Fibroblast of lung (primary cell): ENCODE data around the gene SH3TC1. TPM values are rescaled to one million over a fixed set of nuclear protein-coding genes. Genes with fewer than 3 reads are reported as not detected.

ENCODE experiments used
- DNase-seq, 2 donors: peaks; one replicate each; pipeline versions ENCODE4 v3.0.0 to v3.0.0-alpha.2; 2010; ENCODE audit warnings: low read depth in 2 of 2
- H2AFZ ChIP-seq: 2 replicates; pipeline ENCODE4 v1.5.1; 2012; ENCODE audit warnings: low read length, control low read depth, inconsistent platforms
- H3K27ac ChIP-seq: 2 replicates; pipeline ENCODE4 v1.5.1; 2011; ENCODE audit warnings: low read length, control low read depth; ENCODE audit not compliant: insufficient read depth
- H3K27me3 ChIP-seq: 2 replicates; pipeline ENCODE4 v1.5.1; 2011; ENCODE audit warnings: mild to moderate bottlenecking, low read length; ENCODE audit not compliant: control insufficient read depth, insufficient read depth
- H3K36me3 ChIP-seq: 2 replicates; pipeline ENCODE4 v1.5.1; 2011; ENCODE audit warnings: low read length; ENCODE audit not compliant: control insufficient read depth, insufficient read depth
- H3K4me1 ChIP-seq: 2 replicates; pipeline ENCODE4 v1.5.1; 2011; ENCODE audit warnings: low read length; ENCODE audit not compliant: control insufficient read depth, insufficient read depth; ENCODE audit errors: extremely low read depth
- H3K4me2 ChIP-seq: 2 replicates; pipeline ENCODE4 v1.5.1; 2011; ENCODE audit warnings: low read length, control low read depth; ENCODE audit not compliant: insufficient read depth; ENCODE audit errors: extremely low read depth
- H3K4me3 ChIP-seq, 4 experiments: fragments of 200-600 bp in 1 of 4; sonication (generic) in 1 of 4; replicated peaks in 1 of 4; 2 replicates each; pipeline ENCODE4 v1.5.1; 2011 to 2016; ENCODE audit warnings: low read length in 4 of 4, low read depth in 3 of 4, mild to moderate bottlenecking in 3 of 4, control low read depth in 2 of 4, inconsistent platforms in 1 of 4, mixed read lengths in 1 of 4; ENCODE audit not compliant: insufficient read depth in 1 of 4; ENCODE audit errors: control extremely low read depth in 1 of 4
- H3K79me2 ChIP-seq: 2 replicates; pipeline ENCODE4 v1.5.1; 2012; ENCODE audit warnings: mild to moderate bottlenecking, low read length, inconsistent platforms; ENCODE audit not compliant: control insufficient read depth, insufficient read depth
- H3K9ac ChIP-seq: 2 replicates; pipeline ENCODE4 v1.5.1; 2011; ENCODE audit warnings: mild to moderate bottlenecking, low read length, control low read depth; ENCODE audit not compliant: insufficient read depth
- H3K9me3 ChIP-seq: 2 replicates; pipeline ENCODE4 v1.5.1; 2012; ENCODE audit warnings: low read depth, low read length; ENCODE audit not compliant: control insufficient read depth, insufficient read depth
- H4K20me1 ChIP-seq: 2 replicates; pipeline ENCODE4 v1.5.1; 2011; ENCODE audit warnings: low read length; ENCODE audit not compliant: control insufficient read depth, insufficient read depth; ENCODE audit errors: extremely low read depth
- CTCF ChIP-seq, 2 donors: IDR thresholded peaks in 1 of 2; conservative IDR thresholded peaks in 1 of 2; 1 replicate in 1 of 2; 2 replicates in 1 of 2; pipeline ENCODE4 v1.5.1; 2011 to 2012; ENCODE audit warnings: low read length in 2 of 2, control low read depth in 1 of 2, inconsistent platforms in 1 of 2, low read depth in 1 of 2, mild to moderate bottlenecking in 1 of 2
- EZH2 ChIP-seq: IDR thresholded peaks from 2 replicates; pipeline ENCODE4 v1.5.1; 2012; ENCODE audit warnings: low read length, control low read depth, mild to moderate bottlenecking; ENCODE audit errors: missing control alignments
- polyA plus RNA-seq, 2 donors: library from polyadenylated mRNA; depleted of rRNA in 1 of 2; stranded (reverse) in 1 of 2; unstranded in 1 of 2; fragments of >200 nt; gene quantifications; 2 replicates each; pipeline ENCODE4 v1.2.1, GENCODE V29; 2011 to 2012; ENCODE audit warnings: missing spikeins in 1 of 2
- total RNA-seq: library from RNA; depleted of rRNA; stranded (reverse); fragments of >200 nt; gene quantifications from 2 replicates; pipeline ENCODE4 v1.2.1, GENCODE V29; 2014

Gene SH3TC1
- total and polyA plus RNA-seq, 2 donors (not counting 1 experiment from before 2014, with no cell fraction given) = 3.3 to 11.6 TPM

- H2AFZ ChIP-seq = no peak overlapping the region
- DNase-seq = peak in 1 of 2 donors; percentile 55
- peaks cover 18% of the 10 kb centered on the region for H3K27me3 ChIP-seq
- no peak overlapping the region for H3K9ac ChIP-seq
- no peaks in the 10 kb centered on the region for H3K79me2 ChIP-seq
- no peaks in the 10 kb centered on the region for H3K9me3 ChIP-seq
- no peak overlapping the region for H3K4me2 ChIP-seq
- no peaks in the 10 kb centered on the region for H3K4me1 ChIP-seq
- H3K4me3 ChIP-seq = no peak overlapping the region
- no peak overlapping the region for H3K27ac ChIP-seq
- no peaks in the 10 kb centered on the region for H4K20me1 ChIP-seq
- H3K36me3 ChIP-seq = no peaks in the 10 kb centered on the region
- TF ChIP-seq EZH2 (no peak), CTCF (conservative IDR thresholded peaks at IDR 0.05 in 1 of 2, IDR thresholded peaks at IDR 0.05 in 1 of 2; ENCODE audit: low read depth in 1 of 2, low read length in 2 of 2) (peak; percentile 44 to 72)
These were observed 68.0 kb downstream of the SH3TC1 start for GRCh38 chr4:8267077-8267476.

GRCh38 chr4:8268211-8268610 lies 69.1 kb downstream of the SH3TC1 start:
- no peak for DNase-seq
- Histone ChIP-seq H3K4me1 (no peaks in the 10 kb centered on the region), H4K20me1 (no peaks in the 10 kb centered on the region), H3K36me3 (no peaks in the 10 kb centered on the region), H3K4me3 (no peak overlapping the region), H2AFZ (no peak overlapping the region), H3K27me3 (peaks cover 20% of the 10 kb centered on the region), H3K4me2 (no peak overlapping the region), H3K27ac (no peak overlapping the region), H3K9ac (no peak overlapping the region), H3K79me2 (no peaks in the 10 kb centered on the region), H3K9me3 (no peaks in the 10 kb centered on the region)
- TF ChIP-seq CTCF (conservative IDR thresholded peaks at IDR 0.05 in 1 of 2, IDR thresholded peaks at IDR 0.05 in 1 of 2; ENCODE audit: low read depth in 1 of 2, low read length in 2 of 2) (no peak), EZH2 (no peak)

- Histone ChIP-seq H3K27ac (no peak overlapping the region), H3K9ac (no peak overlapping the region), H3K27me3 (peaks cover 20% of the 10 kb centered on the region), H3K4me3 (no peak overlapping the region), H3K4me1 (no peaks in the 10 kb centered on the region), H4K20me1 (no peaks in the 10 kb centered on the region), H2AFZ (no peak overlapping the region), H3K79me2 (no peaks in the 10 kb centered on the region), H3K9me3 (no peaks in the 10 kb centered on the region), H3K36me3 (no peaks in the 10 kb centered on the region), H3K4me2 (no peak overlapping the region)
- TF ChIP-seq CTCF (conservative IDR thresholded peaks at IDR 0.05 in 1 of 2, IDR thresholded peaks at IDR 0.05 in 1 of 2; ENCODE audit: low read depth in 1 of 2, low read length in 2 of 2) (no peak), EZH2 (no peak)
- no peak for DNase-seq
These were observed 69.9 kb downstream of the SH3TC1 start for GRCh38 chr4:8268901-8269534.
